Neural progenitor cell (in vitro differentiated cells): Measurements from ENCODE around the gene IRX1. TPM values are rescaled to one million over a fixed set of nuclear protein-coding genes. Genes with fewer than 3 reads are reported as not detected.

Experiments
- DNase-seq: peaks from one replicate; pipeline ENCODE4 v3.0.0-alpha.2; 2016; ENCODE audit warnings: low spot score
- H2AFZ ChIP-seq: fragments of 200-600 bp; sonication (generic); replicated peaks from 2 replicates; pipeline ENCODE4 v1.6.1; 2016; ENCODE audit warnings: antibody characterized with exemption
- H3F3A ChIP-seq: fragments of 200-600 bp; sonication (generic); 2 replicates; pipeline ENCODE4 v1.6.1; 2016; ENCODE audit warnings: antibody characterized with exemption, low read depth
- H3K27ac ChIP-seq: fragments of 200-600 bp; sonication (generic); 2 replicates; pipeline ENCODE4 v1.5.1; 2016; ENCODE audit warnings: mild to moderate bottlenecking
- H3K27me3 ChIP-seq: fragments of 200-600 bp; sonication (generic); 2 replicates; pipeline ENCODE4 v1.6.1; 2016; ENCODE audit warnings: mild to moderate bottlenecking, moderate library complexity
- H3K36me3 ChIP-seq: fragments of 200-600 bp; sonication (generic); 2 replicates; pipeline ENCODE4 v1.5.1; 2016
- H3K4me1 ChIP-seq: fragments of 200-600 bp; sonication (generic); 2 replicates; pipeline ENCODE4 v1.6.1; 2016; ENCODE audit warnings: mixed run types
- H3K4me2 ChIP-seq: fragments of 200-600 bp; sonication (generic); 2 replicates; pipeline ENCODE4 v1.6.1; 2016
- H3K4me3 ChIP-seq: fragments of 200-600 bp; sonication (generic); 2 replicates; pipeline ENCODE4 v1.5.1; 2016
- H3K79me2 ChIP-seq: fragments of 200-600 bp; sonication (generic); 2 replicates; pipeline ENCODE4 v1.6.1; 2016; ENCODE audit warnings: low read depth
- H3K9ac ChIP-seq: fragments of 200-600 bp; sonication (generic); 2 replicates; pipeline ENCODE4 v1.6.1; 2016
- H3K9me3 ChIP-seq: fragments of 200-600 bp; sonication (generic); 2 replicates; pipeline ENCODE4 v1.5.1; 2016; ENCODE audit warnings: low read depth
- H4K20me1 ChIP-seq: fragments of 200-600 bp; sonication (generic); 2 replicates; pipeline ENCODE4 v1.6.1; 2016; ENCODE audit warnings: low read depth
- H3K27ac Mint-ChIP-seq: 3 replicates; pipeline ENCODE4 v1.8.0; 2021; ENCODE audit warnings: mixed read lengths
- H3K27me3 Mint-ChIP-seq: 2 replicates; pipeline ENCODE4 v1.8.0; 2022; ENCODE audit warnings: low read depth, mild to moderate bottlenecking, inconsistent platforms, moderate library complexity, mixed read lengths; ENCODE audit not compliant: insufficient read depth
- H3K36me3 Mint-ChIP-seq: 3 replicates; pipeline ENCODE4 v1.8.0; 2021; ENCODE audit warnings: mixed read lengths
- H3K4me1 Mint-ChIP-seq: 3 replicates; pipeline ENCODE4 v1.8.0; 2021; ENCODE audit warnings: mixed read lengths
- H3K4me3 Mint-ChIP-seq: 3 replicates; pipeline ENCODE4 v1.8.0; 2021; ENCODE audit warnings: mild to moderate bottlenecking, moderate library complexity, mixed read lengths
- H3K9me3 Mint-ChIP-seq: 3 replicates; pipeline ENCODE4 v1.8.0; 2020; ENCODE audit warnings: mixed read lengths
- EZH2 ChIP-seq: fragments of 200-600 bp; sonication (generic); IDR thresholded peaks from 2 replicates; pipeline ENCODE4 v1.6.1; 2017; ENCODE audit warnings: antibody characterized with exemption, mild to moderate bottlenecking, moderate library complexity
- EZH2phosphoT487 ChIP-seq: fragments of 200-600 bp; sonication (generic); IDR thresholded peaks from 2 replicates; pipeline ENCODE4 v1.6.1; 2017; ENCODE audit warnings: antibody characterized with exemption
- total RNA-seq: library from RNA; depleted of rRNA; stranded (reverse); fragments of >200 nt; gene quantifications from 2 replicates; pipeline ENCODE4 v1.2.3, GENCODE V29; 2015; ENCODE audit warnings: low replicate concordance
- TF ChIP-seq, protein P1 (sequence below): fragments of 200-600 bp; sonication (generic); IDR thresholded peaks from 2 replicates; pipeline ENCODE4 v1.5.1; 2017; ENCODE audit warnings: antibody characterized with exemption, mild to moderate bottlenecking

Gene IRX1
- total RNA-seq, 1 donor from 2014 or later = 0.95 TPM

DNA sequence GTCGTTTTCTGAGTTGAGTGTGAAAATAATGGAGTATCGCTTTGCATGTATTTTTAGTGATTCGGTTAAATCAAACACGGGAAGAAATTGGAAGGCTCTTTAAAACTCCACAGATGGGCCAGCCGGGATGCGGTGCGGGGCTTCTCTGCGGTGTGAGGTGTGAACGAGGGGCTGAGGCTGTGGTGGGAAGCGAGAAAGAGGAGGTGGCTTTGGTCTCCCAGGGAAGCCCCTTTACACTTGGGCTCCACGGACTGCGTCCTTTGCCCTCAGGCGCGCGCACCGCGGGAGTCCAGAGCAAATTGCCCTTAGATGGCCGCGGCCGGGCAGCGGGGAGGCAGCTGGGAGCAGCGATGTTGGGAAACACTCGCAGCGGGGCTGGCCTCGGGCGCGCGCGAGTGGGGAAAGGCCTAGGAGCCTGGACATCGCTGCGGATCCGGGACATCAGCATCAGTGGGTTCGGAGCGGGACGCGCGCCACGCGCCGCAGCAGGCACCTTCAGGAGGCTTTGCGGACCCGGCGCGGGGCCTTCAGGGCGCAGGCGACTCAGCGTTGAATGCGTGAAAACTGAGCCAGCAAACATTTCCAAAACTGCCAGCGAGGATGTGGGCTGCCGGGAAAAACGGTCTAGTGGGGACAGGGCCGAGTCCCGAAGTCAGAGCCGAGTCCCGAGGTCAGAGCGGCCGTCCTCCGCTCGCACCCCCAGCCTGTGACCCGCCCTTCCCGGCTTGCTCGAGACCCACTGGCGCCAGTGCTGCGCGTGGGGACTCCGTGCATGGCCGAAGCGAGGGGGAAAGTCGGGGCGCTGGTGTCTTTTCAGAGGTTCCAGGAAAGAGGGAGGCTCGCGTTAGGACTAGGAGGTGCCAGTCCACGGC is 6.5 kb downstream of the IRX1 start:
- no peaks in the 10 kb centered on the region for H3K9me3 ChIP-seq
- no peak overlapping the region for H3K27ac Mint-ChIP-seq
- H3K79me2 ChIP-seq = peaks cover 37% of the 10 kb centered on the region
- peaks cover 79% of the 10 kb centered on the region for H4K20me1 ChIP-seq
- H3K27me3 ChIP-seq = peaks cover 100% of the 10 kb centered on the region
- no peak overlapping the region for H3K9ac ChIP-seq
- H3F3A ChIP-seq = peaks cover 24% of the 10 kb centered on the region
- H3K27me3 Mint-ChIP-seq = peaks cover 58% of the 10 kb centered on the region
- peak overlapping the region; percentile 91 for H3K4me2 ChIP-seq
- H3K36me3 ChIP-seq = no peaks in the 10 kb centered on the region
- peaks cover 45% of the 10 kb centered on the region for H3K4me1 Mint-ChIP-seq
- no peak overlapping the region for H3K27ac ChIP-seq
- TF ChIP-seq EZH2phosphoT487 = peak; percentile 89
- TF ChIP-seq, protein P1, sequence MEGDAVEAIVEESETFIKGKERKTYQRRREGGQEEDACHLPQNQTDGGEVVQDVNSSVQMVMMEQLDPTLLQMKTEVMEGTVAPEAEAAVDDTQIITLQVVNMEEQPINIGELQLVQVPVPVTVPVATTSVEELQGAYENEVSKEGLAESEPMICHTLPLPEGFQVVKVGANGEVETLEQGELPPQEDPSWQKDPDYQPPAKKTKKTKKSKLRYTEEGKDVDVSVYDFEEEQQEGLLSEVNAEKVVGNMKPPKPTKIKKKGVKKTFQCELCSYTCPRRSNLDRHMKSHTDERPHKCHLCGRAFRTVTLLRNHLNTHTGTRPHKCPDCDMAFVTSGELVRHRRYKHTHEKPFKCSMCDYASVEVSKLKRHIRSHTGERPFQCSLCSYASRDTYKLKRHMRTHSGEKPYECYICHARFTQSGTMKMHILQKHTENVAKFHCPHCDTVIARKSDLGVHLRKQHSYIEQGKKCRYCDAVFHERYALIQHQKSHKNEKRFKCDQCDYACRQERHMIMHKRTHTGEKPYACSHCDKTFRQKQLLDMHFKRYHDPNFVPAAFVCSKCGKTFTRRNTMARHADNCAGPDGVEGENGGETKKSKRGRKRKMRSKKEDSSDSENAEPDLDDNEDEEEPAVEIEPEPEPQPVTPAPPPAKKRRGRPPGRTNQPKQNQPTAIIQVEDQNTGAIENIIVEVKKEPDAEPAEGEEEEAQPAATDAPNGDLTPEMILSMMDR = no peak
- peak; percentile 97 for TF ChIP-seq EZH2
- H3K4me1 ChIP-seq = peaks cover 31% of the 10 kb centered on the region
- H3K4me3 ChIP-seq = peak overlapping the region; percentile 49
- peaks cover 2% of the 10 kb centered on the region for H3K9me3 Mint-ChIP-seq
- DNase-seq = peak; percentile 59
- H2AFZ ChIP-seq = no peak overlapping the region
- H3K4me3 Mint-ChIP-seq = peak overlapping the region; percentile 76
- H3K36me3 Mint-ChIP-seq = peaks cover 12% of the 10 kb centered on the region

GRCh38 chr5:3602785-3603502 is 7.3 kb downstream of the IRX1 start:
- peaks cover 58% of the 10 kb centered on the region for H3K27me3 Mint-ChIP-seq
- Histone ChIP-seq H3K4me1 (peaks cover 23% of the 10 kb centered on the region), H3K36me3 (no peaks in the 10 kb centered on the region), H3K79me2 (peaks cover 29% of the 10 kb centered on the region), H3K4me3 (peak overlapping the region; percentile 49), H3K27me3 (peaks cover 100% of the 10 kb centered on the region), H4K20me1 (peaks cover 79% of the 10 kb centered on the region), H3K9me3 (no peaks in the 10 kb centered on the region), H3K9ac (no peak overlapping the region), H3K4me2 (peak overlapping the region; percentile 91), H2AFZ (no peak overlapping the region), H3K27ac (no peak overlapping the region), H3F3A (peaks cover 16% of the 10 kb centered on the region)
- H3K27ac Mint-ChIP-seq = no peak overlapping the region
- H3K9me3 Mint-ChIP-seq = peaks cover 2% of the 10 kb centered on the region
- H3K36me3 Mint-ChIP-seq = peaks cover 12% of the 10 kb centered on the region
- TF ChIP-seq EZH2 (peak; percentile 5), EZH2phosphoT487 (no peak)
- TF ChIP-seq, protein P1 = peak; percentile 75
- H3K4me1 Mint-ChIP-seq = peaks cover 46% of the 10 kb centered on the region
- peak overlapping the region; percentile 64 for H3K4me3 Mint-ChIP-seq
- peak; percentile 67 for DNase-seq

DNA sequence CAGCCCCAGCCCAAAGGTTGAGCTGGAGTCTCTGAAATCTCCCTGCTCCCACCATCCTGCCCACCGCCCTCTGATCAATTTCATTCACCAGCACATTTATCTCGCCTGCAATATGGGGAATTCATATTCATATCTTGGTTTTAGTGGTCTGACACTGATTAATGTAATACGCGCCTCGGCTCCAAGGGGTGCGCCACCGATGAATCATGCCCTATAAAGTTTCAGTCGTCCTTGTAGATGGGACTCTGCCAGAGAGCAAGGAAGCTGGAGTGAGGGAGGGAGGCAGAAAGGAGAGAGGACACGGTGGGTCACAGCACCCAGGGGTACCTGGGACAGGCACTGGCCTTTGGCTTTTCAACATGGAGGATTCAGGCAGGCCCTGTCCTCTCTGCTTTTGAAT is 8.9 kb downstream of the IRX1 start:
- Mint-ChIP-seq H3K9me3 (peaks cover 2% of the 10 kb centered on the region), H3K27me3 (peaks cover 46% of the 10 kb centered on the region), H3K4me1 (peaks cover 37% of the 10 kb centered on the region), H3K4me3 (no peak overlapping the region), H3K36me3 (peaks cover 10% of the 10 kb centered on the region), H3K27ac (no peak overlapping the region)
- Histone ChIP-seq H3K4me2 (no peak overlapping the region), H3K36me3 (no peaks in the 10 kb centered on the region), H3K4me1 (peaks cover 15% of the 10 kb centered on the region), H3K9me3 (no peaks in the 10 kb centered on the region), H3K4me3 (no peak overlapping the region), H3K9ac (no peak overlapping the region), H2AFZ (no peak overlapping the region), H3K79me2 (peaks cover 13% of the 10 kb centered on the region), H4K20me1 (peaks cover 64% of the 10 kb centered on the region), H3K27ac (no peak overlapping the region), H3K27me3 (peaks cover 86% of the 10 kb centered on the region), H3F3A (peaks cover 9% of the 10 kb centered on the region)
- TF ChIP-seq, protein P1 = no peak
- TF ChIP-seq EZH2phosphoT487 (no peak), EZH2 (no peak)
- no peak for DNase-seq
